ENCODE results near the gene GULP1. TPM values are rescaled to one million over a fixed set of nuclear protein-coding genes. Genes with fewer than 3 reads are reported as not detected.

Gene GULP1
- total and polyA plus RNA-seq, 2 experiments from 2014 or later = 94.6 to 181 TPM

- TF ChIP-seq, protein P1, sequence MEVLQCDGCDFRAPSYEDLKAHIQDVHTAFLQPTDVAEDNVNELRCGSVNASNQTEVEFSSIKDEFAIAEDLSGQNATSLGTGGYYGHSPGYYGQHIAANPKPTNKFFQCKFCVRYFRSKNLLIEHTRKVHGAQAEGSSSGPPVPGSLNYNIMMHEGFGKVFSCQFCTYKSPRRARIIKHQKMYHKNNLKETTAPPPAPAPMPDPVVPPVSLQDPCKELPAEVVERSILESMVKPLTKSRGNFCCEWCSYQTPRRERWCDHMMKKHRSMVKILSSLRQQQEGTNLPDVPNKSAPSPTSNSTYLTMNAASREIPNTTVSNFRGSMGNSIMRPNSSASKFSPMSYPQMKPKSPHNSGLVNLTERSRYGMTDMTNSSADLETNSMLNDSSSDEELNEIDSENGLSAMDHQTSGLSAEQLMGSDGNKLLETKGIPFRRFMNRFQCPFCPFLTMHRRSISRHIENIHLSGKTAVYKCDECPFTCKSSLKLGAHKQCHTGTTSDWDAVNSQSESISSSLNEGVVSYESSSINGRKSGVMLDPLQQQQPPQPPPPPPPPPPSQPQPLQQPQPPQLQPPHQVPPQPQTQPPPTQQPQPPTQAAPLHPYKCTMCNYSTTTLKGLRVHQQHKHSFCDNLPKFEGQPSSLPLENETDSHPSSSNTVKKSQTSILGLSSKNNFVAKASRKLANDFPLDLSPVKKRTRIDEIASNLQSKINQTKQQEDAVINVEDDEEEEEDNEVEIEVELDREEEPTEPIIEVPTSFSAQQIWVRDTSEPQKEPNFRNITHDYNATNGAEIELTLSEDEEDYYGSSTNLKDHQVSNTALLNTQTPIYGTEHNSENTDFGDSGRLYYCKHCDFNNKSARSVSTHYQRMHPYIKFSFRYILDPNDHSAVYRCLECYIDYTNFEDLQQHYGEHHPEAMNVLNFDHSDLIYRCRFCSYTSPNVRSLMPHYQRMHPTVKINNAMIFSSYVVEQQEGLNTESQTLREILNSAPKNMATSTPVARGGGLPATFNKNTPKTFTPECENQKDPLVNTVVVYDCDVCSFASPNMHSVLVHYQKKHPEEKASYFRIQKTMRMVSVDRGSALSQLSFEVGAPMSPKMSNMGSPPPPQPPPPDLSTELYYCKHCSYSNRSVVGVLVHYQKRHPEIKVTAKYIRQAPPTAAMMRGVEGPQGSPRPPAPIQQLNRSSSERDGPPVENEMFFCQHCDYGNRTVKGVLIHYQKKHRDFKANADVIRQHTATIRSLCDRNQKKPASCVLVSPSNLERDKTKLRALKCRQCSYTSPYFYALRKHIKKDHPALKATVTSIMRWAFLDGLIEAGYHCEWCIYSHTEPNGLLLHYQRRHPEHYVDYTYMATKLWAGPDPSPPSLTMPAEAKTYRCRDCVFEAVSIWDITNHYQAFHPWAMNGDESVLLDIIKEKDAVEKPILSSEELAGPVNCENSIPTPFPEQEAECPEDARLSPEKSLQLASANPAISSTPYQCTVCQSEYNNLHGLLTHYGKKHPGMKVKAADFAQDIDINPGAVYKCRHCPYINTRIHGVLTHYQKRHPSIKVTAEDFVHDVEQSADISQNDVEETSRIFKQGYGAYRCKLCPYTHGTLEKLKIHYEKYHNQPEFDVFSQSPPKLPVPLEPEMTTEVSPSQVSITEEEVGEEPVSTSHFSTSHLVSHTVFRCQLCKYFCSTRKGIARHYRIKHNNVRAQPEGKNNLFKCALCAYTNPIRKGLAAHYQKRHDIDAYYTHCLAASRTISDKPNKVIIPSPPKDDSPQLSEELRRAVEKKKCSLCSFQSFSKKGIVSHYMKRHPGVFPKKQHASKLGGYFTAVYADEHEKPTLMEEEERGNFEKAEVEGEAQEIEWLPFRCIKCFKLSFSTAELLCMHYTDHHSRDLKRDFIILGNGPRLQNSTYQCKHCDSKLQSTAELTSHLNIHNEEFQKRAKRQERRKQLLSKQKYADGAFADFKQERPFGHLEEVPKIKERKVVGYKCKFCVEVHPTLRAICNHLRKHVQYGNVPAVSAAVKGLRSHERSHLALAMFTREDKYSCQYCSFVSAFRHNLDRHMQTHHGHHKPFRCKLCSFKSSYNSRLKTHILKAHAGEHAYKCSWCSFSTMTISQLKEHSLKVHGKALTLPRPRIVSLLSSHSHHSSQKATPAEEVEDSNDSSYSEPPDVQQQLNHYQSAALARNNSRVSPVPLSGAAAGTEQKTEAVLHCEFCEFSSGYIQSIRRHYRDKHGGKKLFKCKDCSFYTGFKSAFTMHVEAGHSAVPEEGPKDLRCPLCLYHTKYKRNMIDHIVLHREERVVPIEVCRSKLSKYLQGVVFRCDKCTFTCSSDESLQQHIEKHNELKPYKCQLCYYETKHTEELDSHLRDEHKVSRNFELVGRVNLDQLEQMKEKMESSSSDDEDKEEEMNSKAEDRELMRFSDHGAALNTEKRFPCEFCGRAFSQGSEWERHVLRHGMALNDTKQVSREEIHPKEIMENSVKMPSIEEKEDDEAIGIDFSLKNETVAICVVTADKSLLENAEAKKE (CRISPR knock-in tag; IDR thresholded peaks at IDR 0.05) = no peak
- TF ChIP-seq NANOG (IDR thresholded peaks at IDR 0.05; ENCODE audit: borderline replicate concordance) = no peak
Observed at GRCh38 chr2:188439986-188440385, 148.3 kb downstream of the GULP1 start (continued).

GRCh38 chr2:188440849-188441248 is 149.2 kb downstream of the GULP1 start:
- no peaks in the 10 kb centered on the region for H3K27me3 Mint-ChIP-seq (ENCODE audit: insufficient read depth, low read depth, poor library complexity)
- H3K4me3 Mint-ChIP-seq = no peak overlapping the region
- Histone ChIP-seq H3K4me1 (ENCODE audit: insufficient read depth) (peaks cover 42% of the 10 kb centered on the region), H3K27ac (ENCODE audit: low read depth) (peak overlapping the region; percentile 36; the same call in 1 of the 2 replicates), H3K36me3 (ENCODE audit: insufficient read depth) (no peaks in the 10 kb centered on the region), H2AFZ (no peak overlapping the region), H3K9me2 (ENCODE audit: insufficient read depth) (no peaks in the 10 kb centered on the region), H4K20me1 (replicated peaks; ENCODE audit: insufficient read depth) (no peaks in the 10 kb centered on the region), H3K79me2 (replicated peaks; ENCODE audit: insufficient read depth) (peaks cover 83% of the 10 kb centered on the region), H3K4me3 (no peak overlapping the region), H3F3A (replicated peaks; ENCODE audit: low read depth) (no peaks in the 10 kb centered on the region), H3K27me3 (ENCODE audit: insufficient read depth) (no peaks in the 10 kb centered on the region), H3K4me2 (0 out of 2 replicates have a peak overlapping the region, but pooled peaks have one; percentile 22)
- no peaks in the 10 kb centered on the region for H3K9me3 Mint-ChIP-seq
- ATAC-seq (peak; percentile 64), DNase-seq (ENCODE audit: low spot score) (no peak)
- H3K27ac Mint-ChIP-seq = no peak overlapping the region
- H3K36me3 Mint-ChIP-seq (ENCODE audit: low read depth) = peaks cover 3% of the 10 kb centered on the region; the same call in 1 of the 3 replicates
- H3K4me1 Mint-ChIP-seq = peaks cover 50% of the 10 kb centered on the region
- TF ChIP-seq ZNF331 (CRISPR knock-in tag; IDR thresholded peaks at IDR 0.05; ENCODE audit: low read depth) (no peak), NANOG (IDR thresholded peaks at IDR 0.05; ENCODE audit: borderline replicate concordance) (no peak), ZNF114 (CRISPR knock-in tag; IDR thresholded peaks at IDR 0.05) (no peak), EZH2phosphoT487 (IDR thresholded peaks at IDR 0.05; ENCODE audit: unreplicated experiment) (no peak)
- TF ChIP-seq, protein P1 (CRISPR knock-in tag; IDR thresholded peaks at IDR 0.05) = no peak

All from GM23338 (cell line).